GM12801 (cell line): ENCODE data around the gene NOM1.

Source experiments
- TF ChIP-seq, protein P1 (sequence below): IDR thresholded peaks from one replicate; pipeline ENCODE4 v1.5.1; 2011; ENCODE audit warnings: control low read depth; ENCODE audit not compliant: insufficient read length; ENCODE audit errors: extremely low read depth

NOM1 gene

DNA sequence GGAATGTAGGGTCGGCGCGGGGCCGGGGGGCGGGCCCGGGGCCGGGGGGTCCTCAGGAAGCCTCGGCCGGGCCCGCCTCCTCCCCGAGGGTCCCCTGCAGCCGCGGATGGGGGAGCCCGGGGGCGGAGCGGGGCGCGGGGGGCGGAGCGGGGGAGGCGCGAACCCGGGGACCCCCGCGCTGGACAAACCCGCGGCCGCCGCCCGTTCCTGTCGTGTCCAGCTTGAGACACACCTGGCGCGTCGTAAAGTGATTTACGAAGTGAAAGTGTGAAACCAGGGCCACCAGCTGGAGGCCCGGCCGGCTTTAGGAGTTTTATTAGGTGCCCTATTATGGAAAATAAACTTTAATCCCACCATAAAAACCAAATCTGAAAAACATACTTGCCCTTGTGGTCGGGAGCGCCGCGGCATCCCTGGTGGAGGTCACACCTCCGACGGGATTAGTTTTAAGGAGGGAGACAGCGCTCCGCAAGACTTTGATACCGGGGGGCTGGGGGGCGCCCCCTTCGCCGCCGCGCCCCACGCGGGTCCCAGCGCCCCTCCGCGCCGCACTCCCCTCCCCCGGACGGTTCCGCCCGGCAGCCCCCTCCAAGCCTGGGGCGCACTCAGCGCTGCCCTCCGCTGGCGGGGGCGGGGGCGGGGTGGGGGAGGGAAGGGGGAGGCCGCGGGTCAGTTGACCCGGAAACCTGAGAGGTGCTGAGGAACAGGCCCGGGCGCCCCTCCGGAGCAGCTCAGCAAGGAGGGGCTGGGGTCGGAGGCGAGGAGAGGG, 50.6 kb downstream of the NOM1 start:
- TF ChIP-seq, protein P1, sequence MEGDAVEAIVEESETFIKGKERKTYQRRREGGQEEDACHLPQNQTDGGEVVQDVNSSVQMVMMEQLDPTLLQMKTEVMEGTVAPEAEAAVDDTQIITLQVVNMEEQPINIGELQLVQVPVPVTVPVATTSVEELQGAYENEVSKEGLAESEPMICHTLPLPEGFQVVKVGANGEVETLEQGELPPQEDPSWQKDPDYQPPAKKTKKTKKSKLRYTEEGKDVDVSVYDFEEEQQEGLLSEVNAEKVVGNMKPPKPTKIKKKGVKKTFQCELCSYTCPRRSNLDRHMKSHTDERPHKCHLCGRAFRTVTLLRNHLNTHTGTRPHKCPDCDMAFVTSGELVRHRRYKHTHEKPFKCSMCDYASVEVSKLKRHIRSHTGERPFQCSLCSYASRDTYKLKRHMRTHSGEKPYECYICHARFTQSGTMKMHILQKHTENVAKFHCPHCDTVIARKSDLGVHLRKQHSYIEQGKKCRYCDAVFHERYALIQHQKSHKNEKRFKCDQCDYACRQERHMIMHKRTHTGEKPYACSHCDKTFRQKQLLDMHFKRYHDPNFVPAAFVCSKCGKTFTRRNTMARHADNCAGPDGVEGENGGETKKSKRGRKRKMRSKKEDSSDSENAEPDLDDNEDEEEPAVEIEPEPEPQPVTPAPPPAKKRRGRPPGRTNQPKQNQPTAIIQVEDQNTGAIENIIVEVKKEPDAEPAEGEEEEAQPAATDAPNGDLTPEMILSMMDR, result no peak

DNA sequence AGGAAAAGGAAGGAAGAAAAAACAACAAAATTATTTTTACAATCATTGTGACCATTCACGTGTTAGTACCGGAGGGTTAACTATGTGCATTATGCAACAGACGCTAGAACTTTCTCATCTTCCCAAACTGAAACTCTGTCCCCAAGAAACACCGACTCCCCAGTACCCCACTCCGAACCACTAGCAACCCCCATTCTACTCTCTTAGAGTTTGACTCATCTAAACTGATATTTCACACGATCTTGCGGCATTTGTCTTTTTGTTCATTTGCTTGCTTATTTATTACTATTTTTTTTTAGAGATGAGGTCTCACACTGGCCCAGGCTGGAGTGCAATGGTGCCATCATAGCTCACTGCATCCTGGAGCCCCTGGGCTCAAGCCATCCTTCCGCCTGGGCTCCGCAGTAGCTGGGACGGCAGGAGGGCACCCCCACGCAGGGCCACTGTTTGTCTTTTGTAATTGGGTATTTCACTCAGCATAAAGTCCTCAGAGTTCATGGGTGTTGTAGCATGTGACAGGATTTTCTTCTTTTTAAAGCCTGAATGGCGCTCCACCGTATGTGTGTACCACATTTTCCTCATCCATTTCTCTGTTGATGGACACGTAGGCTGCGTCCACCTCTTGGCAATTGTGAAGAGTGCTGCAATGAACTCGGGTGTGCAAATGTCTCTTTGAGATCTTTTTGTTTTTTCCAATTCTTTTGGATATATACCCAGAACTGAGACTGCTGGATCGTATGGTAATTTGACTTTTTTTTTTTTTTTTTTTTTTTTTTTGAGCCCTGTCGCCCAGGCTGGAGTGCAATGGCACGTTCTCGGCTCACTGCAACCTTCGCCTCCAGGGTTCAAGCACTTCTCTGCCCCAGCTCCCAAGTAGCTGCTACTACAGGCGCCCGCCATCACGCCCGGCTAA, 51.5 kb downstream of the NOM1 start:
- TF ChIP-seq, protein P1, result no peak

DNA sequence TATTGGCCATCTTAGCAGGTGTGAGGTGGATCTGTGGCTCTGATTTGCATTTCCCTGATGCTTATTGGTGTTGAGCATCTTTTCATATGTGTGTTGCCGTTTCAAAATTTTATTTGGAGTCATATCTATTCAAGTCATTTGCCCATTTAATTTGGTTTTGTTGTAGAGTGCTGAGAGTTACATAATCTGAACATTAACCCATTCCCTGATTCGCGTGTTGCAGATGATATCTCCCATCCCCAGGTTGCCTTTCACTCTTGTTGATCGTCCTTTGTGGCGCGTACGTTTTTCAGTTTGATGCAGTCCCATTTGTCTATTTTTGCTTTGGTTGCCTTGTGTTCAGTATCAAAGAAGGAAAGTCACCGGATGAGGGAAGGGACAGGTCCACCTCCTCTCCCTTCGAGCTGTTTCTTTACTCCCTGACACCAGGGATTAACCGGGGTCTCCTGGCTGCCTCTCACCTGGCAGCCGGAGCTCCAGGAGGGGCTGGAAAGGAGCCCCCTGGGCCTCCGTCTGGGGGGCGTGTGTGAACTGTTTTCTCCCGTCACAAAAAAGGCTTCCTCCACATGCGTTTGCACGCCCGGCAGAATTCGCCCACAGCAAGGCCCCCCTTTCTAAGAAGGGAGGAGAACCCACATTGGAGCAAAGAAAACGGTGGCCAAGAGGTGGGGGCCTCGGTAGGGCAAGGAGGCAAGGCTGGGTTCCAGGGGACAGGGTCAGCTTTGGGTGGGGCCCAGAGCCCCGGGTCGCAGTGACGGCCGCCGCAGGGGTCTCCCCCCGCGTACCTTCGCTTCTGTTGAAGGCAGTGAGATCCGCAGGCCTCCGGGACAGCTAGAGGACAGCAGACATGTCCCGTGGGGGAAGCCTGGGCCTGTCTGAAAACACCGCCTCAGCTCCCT, 52.7 kb downstream of the NOM1 start:
- TF ChIP-seq, protein P1, result no peak

DNA sequence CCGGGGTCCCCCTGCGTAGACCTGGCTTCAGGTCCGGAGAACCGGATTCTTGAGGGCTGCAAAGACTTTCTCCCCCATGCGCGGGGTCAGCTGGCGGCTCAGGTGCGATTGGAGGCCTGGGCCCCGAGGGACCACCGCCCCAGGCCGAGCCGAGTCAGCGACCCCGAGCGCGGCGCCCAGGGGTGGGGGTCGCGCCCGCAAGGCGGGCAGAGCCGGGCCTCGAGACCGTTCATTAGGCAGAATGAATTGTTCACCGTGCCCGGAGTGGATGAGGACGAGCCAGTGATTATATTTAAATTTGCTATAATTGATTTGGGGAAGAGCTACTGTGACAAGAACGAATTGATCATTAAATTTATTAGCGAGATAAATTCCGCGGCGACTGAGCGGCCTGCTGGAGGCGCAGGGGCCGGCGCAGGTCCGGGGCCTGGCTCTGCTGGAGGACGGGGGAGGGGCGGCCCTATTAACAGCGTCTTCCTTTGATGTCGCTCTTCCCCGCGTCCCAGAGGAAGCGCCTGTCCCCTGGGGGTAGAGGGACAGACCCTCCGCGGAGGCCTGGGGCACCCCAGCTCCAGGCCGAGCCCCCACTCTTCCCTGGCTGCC, 53.4 kb downstream of the NOM1 start:
- TF ChIP-seq, protein P1, result no peak

DNA sequence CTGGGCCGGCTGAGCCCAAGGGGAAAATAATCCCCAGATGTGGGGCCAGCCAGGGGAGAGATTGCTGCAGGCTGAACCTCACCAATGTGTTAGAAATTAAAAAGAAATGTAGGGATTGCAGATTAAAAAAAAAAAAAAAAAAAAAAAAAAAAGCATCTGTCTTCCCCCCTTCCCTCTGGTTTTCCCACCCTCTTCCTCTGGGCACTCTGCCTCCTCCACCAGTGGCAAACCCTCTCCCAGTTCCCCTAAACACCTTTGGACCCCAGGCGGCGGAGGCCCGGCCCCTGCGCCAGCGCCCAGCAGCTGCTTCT, 53.9 kb downstream of the NOM1 start:
- TF ChIP-seq, protein P1, result no peak

DNA sequence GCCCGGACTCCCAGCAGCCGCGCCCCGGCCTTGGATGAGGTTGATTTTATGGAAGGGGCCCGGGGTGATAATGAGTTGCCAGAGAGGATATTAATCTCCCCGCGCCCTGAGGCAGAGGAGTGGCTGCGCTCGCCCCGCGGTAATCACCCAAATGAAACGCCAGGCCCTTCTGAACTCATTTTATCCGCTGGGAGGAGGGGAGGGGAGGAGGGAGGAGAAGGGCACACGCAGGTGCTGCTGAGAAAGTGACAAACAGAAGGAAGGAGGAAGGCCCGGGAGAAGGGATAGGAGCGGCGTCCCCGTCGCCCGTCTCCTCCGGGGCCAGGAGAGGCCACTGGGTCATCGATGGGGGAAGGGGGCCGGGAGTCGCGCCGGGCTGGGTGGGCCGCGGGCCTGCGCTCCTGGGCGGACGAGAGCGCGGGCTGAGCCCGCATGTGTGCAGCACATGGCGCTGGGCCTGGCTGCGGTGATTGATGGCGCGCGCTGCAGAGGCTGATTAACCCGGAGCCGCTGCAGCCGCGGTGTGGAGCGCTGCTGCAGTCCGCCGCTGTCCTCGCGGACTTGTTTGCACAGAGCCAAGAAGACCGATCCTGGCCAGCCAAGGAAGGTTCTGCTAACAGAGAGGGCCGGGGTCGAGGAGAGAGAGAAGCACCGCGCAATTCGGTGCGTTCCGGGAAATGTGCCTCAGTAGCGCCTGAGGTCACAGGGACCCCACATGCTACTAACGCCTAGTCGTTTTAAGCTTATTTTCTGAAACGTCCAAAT, 54.4 kb downstream of the NOM1 start:
- TF ChIP-seq, protein P1, result no peak
